PC-9 (cell line): Measurements from ENCODE around the gene DISC1. TPM values are rescaled to one million over a fixed set of nuclear protein-coding genes. Genes with fewer than 3 reads are reported as not detected.

Experiments used
- BruUV-seq: library from RNA; stranded (reverse); fragments of 400-500 nt; replicated peaks from 2 replicates; lab custom pipeline; 2021; lab: Mats Ljungman, UMichigan
- CTCF ChIA-PET: fragments of 300-600 bp; sonication (Branson Sonifier 250); formaldehyde crosslinking; loops from one replicate; lab custom pipeline; 2022; ENCODE audit warnings: antibody characterized with exemption; lab: Charles Lee
- POLR2A ChIA-PET: fragments of 300-600 bp; sonication (Branson Sonifier 250); formaldehyde crosslinking; loops from one replicate; lab custom pipeline; 2022; ENCODE audit warnings: antibody characterized with exemption; ENCODE audit not compliant: unreplicated experiment; lab: Charles Lee
- DNase-seq, 2 experiments: peaks; one replicate each; pipeline versions ENCODE4 v3.0.0 to v3.0.0-alpha.2; 2015 to 2022; ENCODE audit warnings: mixed read lengths in 1 of 2
- H2AFZ ChIP-seq: fragments of 200-600 bp; sonication (generic); 2 replicates; pipeline ENCODE4 v1.8.1; 2017; ENCODE audit warnings: antibody characterized with exemption
- H3F3A ChIP-seq: fragments of 200-600 bp; sonication (generic); 2 replicates; pipeline ENCODE4 v1.8.1; 2017; ENCODE audit warnings: antibody characterized with exemption, mild to moderate bottlenecking, low read depth; ENCODE audit not compliant: insufficient read depth
- H3K27ac ChIP-seq: fragments of 200-600 bp; sonication (generic); 2 replicates; pipeline ENCODE4 v1.6.1; 2016; ENCODE audit warnings: mixed run types
- H3K27me3 ChIP-seq: fragments of 200-600 bp; sonication (generic); 2 replicates; pipeline ENCODE4 v1.6.1; 2016; ENCODE audit warnings: low read depth, mixed run types; ENCODE audit not compliant: insufficient read depth
- H3K36me3 ChIP-seq: fragments of 200-600 bp; sonication (generic); 2 replicates; pipeline ENCODE4 v1.6.1; 2016; ENCODE audit warnings: low read depth, mixed run types
- H3K4me1 ChIP-seq: fragments of 200-600 bp; sonication (generic); replicated peaks from 2 replicates; pipeline ENCODE4 v1.6.1; 2016; ENCODE audit warnings: mixed run types; ENCODE audit not compliant: insufficient read depth
- H3K4me2 ChIP-seq: fragments of 200-600 bp; sonication (generic); 2 replicates; pipeline ENCODE4 v1.6.1; 2017; ENCODE audit warnings: mixed run types
- H3K4me3 ChIP-seq: fragments of 200-600 bp; sonication (generic); 2 replicates; pipeline ENCODE4 v1.6.1; 2016; ENCODE audit warnings: mixed run types
- H3K79me2 ChIP-seq: fragments of 200-600 bp; sonication (generic); 2 replicates; pipeline ENCODE4 v1.6.1; 2017; ENCODE audit warnings: low read depth, mixed run types
- H3K9me2 ChIP-seq: fragments of 200-600 bp; sonication (generic); 2 replicates; pipeline ENCODE4 v1.8.1; 2017; ENCODE audit warnings: mild to moderate bottlenecking; ENCODE audit not compliant: insufficient read depth
- H3K9me3 ChIP-seq: fragments of 200-600 bp; sonication (generic); 2 replicates; pipeline ENCODE4 v1.8.1; 2016; ENCODE audit warnings: low read depth; ENCODE audit not compliant: insufficient read depth
- H4K20me1 ChIP-seq: fragments of 200-600 bp; sonication (generic); 2 replicates; pipeline ENCODE4 v1.8.1; 2017; ENCODE audit not compliant: insufficient read depth
- EZH2 ChIP-seq: fragments of 200-600 bp; sonication (generic); IDR thresholded peaks from 2 replicates; pipeline ENCODE4 v1.8.0; 2017; ENCODE audit warnings: antibody characterized with exemption, low read depth
- intact Hi-C: fragments of 100-400 bp; cut with micrococcal nuclease; formaldehyde crosslinking; loops from one replicate; pipeline ENCODE4 v1.10.0; 2022; ENCODE audit not compliant: unreplicated experiment
- total RNA-seq: library from RNA; stranded (reverse); gene quantifications from 2 replicates; pipeline ENCODE4 v1.2.3, GENCODE V29; 2021
- TF ChIP-seq, protein P1 (sequence below): fragments of 200-600 bp; sonication (generic); conservative IDR thresholded peaks from 2 replicates; pipeline ENCODE4 v1.6.1; 2017; ENCODE audit warnings: mixed run types, antibody characterized with exemption, mild to moderate bottlenecking, moderate library complexity

Gene DISC1
- total RNA-seq, 1 experiment from 2014 or later: 7.4 TPM

- no TSS peak for BruUV-seq
- H3K36me3 ChIP-seq: no peaks in the 10 kb centered on the region
- DNase-seq: peak in 1 of 2 experiments; percentile 4
- intact Hi-C loops: loop anchor here (1.0 to 5.0 kb wide), 2 partner anchors 98 to 151 kb away; partner anchors contain the start of gene TSNAX
- no peak overlapping the region for H3K27ac ChIP-seq
- 0 out of 2 replicates have a peak, but pooled peaks cover 7% of the 10 kb centered on the region for H4K20me1 ChIP-seq
- no peaks in the 10 kb centered on the region; the same call in 1 of the 2 replicates for H3K9me2 ChIP-seq
- H3K4me2 ChIP-seq: peak overlapping the region; percentile 78
- H2AFZ ChIP-seq: peak overlapping the region; percentile 98; the same call in 1 of the 2 replicates
- no peaks in the 10 kb centered on the region for H3K9me3 ChIP-seq
- peaks cover under 1% of the 10 kb centered on the region; the same call in 1 of the 2 replicates for H3K27me3 ChIP-seq
- no peaks in the 10 kb centered on the region for H3F3A ChIP-seq
- POLR2A ChIA-PET: no interaction called here
- CTCF ChIA-PET: no interaction called here
- no peaks in the 10 kb centered on the region for H3K79me2 ChIP-seq
- peak overlapping the region; percentile 84; the same call in 1 of the 2 replicates for H3K4me3 ChIP-seq
- H3K4me1 ChIP-seq: peaks cover 13% of the 10 kb centered on the region; the same call in 1 of the 2 replicates
- TF ChIP-seq, protein P1, sequence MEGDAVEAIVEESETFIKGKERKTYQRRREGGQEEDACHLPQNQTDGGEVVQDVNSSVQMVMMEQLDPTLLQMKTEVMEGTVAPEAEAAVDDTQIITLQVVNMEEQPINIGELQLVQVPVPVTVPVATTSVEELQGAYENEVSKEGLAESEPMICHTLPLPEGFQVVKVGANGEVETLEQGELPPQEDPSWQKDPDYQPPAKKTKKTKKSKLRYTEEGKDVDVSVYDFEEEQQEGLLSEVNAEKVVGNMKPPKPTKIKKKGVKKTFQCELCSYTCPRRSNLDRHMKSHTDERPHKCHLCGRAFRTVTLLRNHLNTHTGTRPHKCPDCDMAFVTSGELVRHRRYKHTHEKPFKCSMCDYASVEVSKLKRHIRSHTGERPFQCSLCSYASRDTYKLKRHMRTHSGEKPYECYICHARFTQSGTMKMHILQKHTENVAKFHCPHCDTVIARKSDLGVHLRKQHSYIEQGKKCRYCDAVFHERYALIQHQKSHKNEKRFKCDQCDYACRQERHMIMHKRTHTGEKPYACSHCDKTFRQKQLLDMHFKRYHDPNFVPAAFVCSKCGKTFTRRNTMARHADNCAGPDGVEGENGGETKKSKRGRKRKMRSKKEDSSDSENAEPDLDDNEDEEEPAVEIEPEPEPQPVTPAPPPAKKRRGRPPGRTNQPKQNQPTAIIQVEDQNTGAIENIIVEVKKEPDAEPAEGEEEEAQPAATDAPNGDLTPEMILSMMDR: no peak
- TF ChIP-seq EZH2: no peak
These were observed 535 bp upstream of the DISC1 start for GRCh38 chr1:231625975-231626534.

DNA sequence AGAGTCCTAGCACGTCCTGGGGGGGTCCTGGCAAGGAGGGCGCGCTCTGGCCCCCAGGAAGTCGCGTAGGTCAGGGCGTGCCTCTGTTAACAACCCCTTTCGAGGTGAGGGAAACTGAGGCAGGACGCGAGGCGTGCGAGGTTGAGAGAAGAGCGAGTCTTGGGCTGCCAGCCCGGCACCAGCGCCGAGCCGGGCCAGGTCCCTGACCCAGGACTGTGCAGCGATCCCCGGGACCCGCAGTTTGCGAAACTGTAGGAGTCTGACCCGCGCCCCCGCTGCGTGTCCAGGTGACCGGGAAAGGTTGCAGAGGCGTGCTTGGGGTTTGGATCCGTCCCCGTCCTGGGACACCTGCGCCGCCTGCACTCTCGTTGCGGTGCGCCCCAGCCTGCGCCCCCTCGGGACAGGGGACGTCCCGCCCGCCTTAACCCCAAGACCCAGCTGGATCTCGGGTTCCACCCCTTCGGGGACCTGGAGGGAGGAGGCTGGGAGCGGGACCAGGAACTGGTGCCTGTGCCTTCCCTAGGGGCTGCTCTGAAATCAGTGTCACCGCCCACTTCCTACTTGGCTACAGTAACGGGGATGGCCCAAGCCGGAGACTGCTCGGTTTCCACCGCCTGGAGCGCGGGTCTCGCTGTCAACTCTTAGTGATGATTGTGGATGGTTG is 493 bp downstream of the DISC1 start:
- peaks cover 13% of the 10 kb centered on the region; the same call in 1 of the 2 replicates for H3K4me1 ChIP-seq
- H3K27ac ChIP-seq: no peak overlapping the region
- TF ChIP-seq, protein P1: no peak
- no peak for TF ChIP-seq EZH2
- no peaks in the 10 kb centered on the region for H3K79me2 ChIP-seq
- no peaks in the 10 kb centered on the region for H3F3A ChIP-seq
- no TSS peak for BruUV-seq
- intact Hi-C loops: loop anchor here (1.0 to 5.0 kb wide), 2 partner anchors 99 to 150 kb away; partner anchors contain the start of gene TSNAX
- H2AFZ ChIP-seq: peak overlapping the region; percentile 98
- DNase-seq: peak; percentile 52 to 64
- H3K36me3 ChIP-seq: no peaks in the 10 kb centered on the region
- ChIA-PET POLR2A (interaction anchor here (0.6 to 0.7 kb wide), 3 partner anchors 16 to 759 kb away, joined by 3 to 6 read pairs (median 6); partner anchors contain the start of gene C1orf198), CTCF (interaction anchor here (0.6 kb wide), 1 partner anchor 875 kb away, joined by 3 read pairs; no protein-coding TSS in a partner anchor)
- H3K27me3 ChIP-seq: no peaks in the 10 kb centered on the region
- no peaks in the 10 kb centered on the region for H3K9me3 ChIP-seq
- peak overlapping the region; percentile 84 for H3K4me3 ChIP-seq
- H4K20me1 ChIP-seq: 0 out of 2 replicates have a peak, but pooled peaks cover 7% of the 10 kb centered on the region
- no peaks in the 10 kb centered on the region; the same call in 1 of the 2 replicates for H3K9me2 ChIP-seq
- H3K4me2 ChIP-seq: peak overlapping the region; percentile 78

- Histone ChIP-seq H3K79me2 (no peaks in the 10 kb centered on the region), H3K9me3 (no peaks in the 10 kb centered on the region), H3F3A (no peaks in the 10 kb centered on the region), H3K4me3 (no peak overlapping the region), H3K9me2 (no peaks in the 10 kb centered on the region; the same call in 1 of the 2 replicates), H3K27me3 (no peaks in the 10 kb centered on the region), H4K20me1 (0 out of 2 replicates have a peak, but pooled peaks cover 7% of the 10 kb centered on the region), H3K27ac (no peak overlapping the region), H3K36me3 (no peaks in the 10 kb centered on the region), H3K4me1 (peaks cover 13% of the 10 kb centered on the region; the same call in 1 of the 2 replicates), H3K4me2 (peak overlapping the region; percentile 78), H2AFZ (no peak overlapping the region)
- no peak for DNase-seq
- POLR2A ChIA-PET: no interaction called here
- no TSS peak for BruUV-seq
- intact Hi-C loops: loop anchor here (5.0 kb wide), 1 partner anchor 149 kb away; no protein-coding TSS in a partner anchor
- TF ChIP-seq, protein P1: no peak
- CTCF ChIA-PET: no interaction called here
These were observed 1.8 kb downstream of the DISC1 start for GRCh38 chr1:231628207-231628876.
